DND-41 (cell line): Measurements from ENCODE around the gene TAGLN3.

Experiments
- ATAC-seq: fragments of 200-7000 bp; cut with Tn5 transposase; 3 replicates; pipeline ENCODE4 v1.9.1; 2021; ENCODE audit warnings: low read depth; ENCODE audit not compliant: insufficient read depth
- DNase-seq: peaks from one replicate; pipeline ENCODE4 v3.0.0-alpha.2; 2020
- H2AFZ ChIP-seq: 2 replicates; pipeline ENCODE4 v1.6.0; 2012; ENCODE audit warnings: low read depth, low read length
- H3K27ac ChIP-seq: 2 replicates; pipeline ENCODE4 v1.5.1; 2012; ENCODE audit warnings: low read length, inconsistent platforms
- H3K27me3 ChIP-seq: fragments of 200-600 bp; sonication (generic); 2 replicates; pipeline ENCODE4 v1.6.0; 2012; ENCODE audit warnings: low read length, mild to moderate bottlenecking, inconsistent platforms; ENCODE audit not compliant: insufficient read depth, poor library complexity
- H3K36me3 ChIP-seq: 2 replicates; pipeline ENCODE4 v1.5.1; 2012; ENCODE audit warnings: low read length, inconsistent platforms; ENCODE audit not compliant: insufficient read depth
- H3K4me1 ChIP-seq: 2 replicates; pipeline ENCODE4 v1.5.1; 2012; ENCODE audit warnings: mild to moderate bottlenecking, low read length; ENCODE audit not compliant: insufficient read depth
- H3K4me2 ChIP-seq: 2 replicates; pipeline ENCODE4 v1.6.0; 2012; ENCODE audit warnings: mild to moderate bottlenecking, moderate library complexity, low read length, inconsistent platforms; ENCODE audit not compliant: insufficient read depth
- H3K4me3 ChIP-seq, 2 experiments: fragments of 200-600 bp in 1 of 2; shearing (Covaris generic) in 1 of 2; 2 replicates each; pipeline ENCODE4 v1.5.1; 2012 to 2016; ENCODE audit warnings: inconsistent platforms in 2 of 2, low read length in 2 of 2, mild to moderate bottlenecking in 2 of 2, low read depth in 1 of 2, moderate library complexity in 1 of 2
- H3K79me2 ChIP-seq: 2 replicates; pipeline ENCODE4 v1.6.0; 2012; ENCODE audit warnings: low read length, inconsistent platforms; ENCODE audit not compliant: insufficient read depth
- H3K9ac ChIP-seq: 2 replicates; pipeline ENCODE4 v1.6.0; 2012; ENCODE audit warnings: low read depth, mild to moderate bottlenecking, inconsistent platforms, low read length, moderate library complexity
- H3K9me3 ChIP-seq: 2 replicates; pipeline ENCODE4 v1.5.1; 2012; ENCODE audit warnings: low read length, moderate library complexity, mild to moderate bottlenecking, inconsistent platforms; ENCODE audit not compliant: insufficient read depth, severe bottlenecking
- H4K20me1 ChIP-seq: 2 replicates; pipeline ENCODE4 v1.6.0; 2012; ENCODE audit warnings: low read length; ENCODE audit not compliant: insufficient read depth
- EZH2 ChIP-seq: IDR thresholded peaks from 3 replicates; pipeline ENCODE4 v1.6.1; 2012; ENCODE audit warnings: borderline replicate concordance, low read depth, mild to moderate bottlenecking, moderate library complexity, low read length, inconsistent platforms; ENCODE audit not compliant: severe bottlenecking
- TF ChIP-seq, protein P1 (sequence below): IDR thresholded peaks from 2 replicates; pipeline ENCODE4 v1.5.1; 2012; ENCODE audit warnings: borderline replicate concordance, low read length, moderate library complexity, mild to moderate bottlenecking; ENCODE audit not compliant: poor library complexity, severe bottlenecking; ENCODE audit errors: extremely low read depth

The TAGLN3 gene

GRCh38 chr3:112046599-112046998, 47.9 kb downstream of the TAGLN3 start:
- Histone ChIP-seq H3K79me2 (no peaks in the 10 kb centered on the region), H3K4me3 (no peak overlapping the region), H3K4me1 (peaks cover 12% of the 10 kb centered on the region), H2AFZ (no peak overlapping the region), H3K36me3 (no peaks in the 10 kb centered on the region), H4K20me1 (no peaks in the 10 kb centered on the region), H3K9me3 (no peaks in the 10 kb centered on the region), H3K9ac (no peak overlapping the region), H3K27ac (no peak overlapping the region), H3K4me2 (no peak overlapping the region), H3K27me3 (peaks cover 4% of the 10 kb centered on the region)
- ATAC-seq, result no peak
- TF ChIP-seq EZH2, result no peak
- TF ChIP-seq, protein P1, sequence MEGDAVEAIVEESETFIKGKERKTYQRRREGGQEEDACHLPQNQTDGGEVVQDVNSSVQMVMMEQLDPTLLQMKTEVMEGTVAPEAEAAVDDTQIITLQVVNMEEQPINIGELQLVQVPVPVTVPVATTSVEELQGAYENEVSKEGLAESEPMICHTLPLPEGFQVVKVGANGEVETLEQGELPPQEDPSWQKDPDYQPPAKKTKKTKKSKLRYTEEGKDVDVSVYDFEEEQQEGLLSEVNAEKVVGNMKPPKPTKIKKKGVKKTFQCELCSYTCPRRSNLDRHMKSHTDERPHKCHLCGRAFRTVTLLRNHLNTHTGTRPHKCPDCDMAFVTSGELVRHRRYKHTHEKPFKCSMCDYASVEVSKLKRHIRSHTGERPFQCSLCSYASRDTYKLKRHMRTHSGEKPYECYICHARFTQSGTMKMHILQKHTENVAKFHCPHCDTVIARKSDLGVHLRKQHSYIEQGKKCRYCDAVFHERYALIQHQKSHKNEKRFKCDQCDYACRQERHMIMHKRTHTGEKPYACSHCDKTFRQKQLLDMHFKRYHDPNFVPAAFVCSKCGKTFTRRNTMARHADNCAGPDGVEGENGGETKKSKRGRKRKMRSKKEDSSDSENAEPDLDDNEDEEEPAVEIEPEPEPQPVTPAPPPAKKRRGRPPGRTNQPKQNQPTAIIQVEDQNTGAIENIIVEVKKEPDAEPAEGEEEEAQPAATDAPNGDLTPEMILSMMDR, result no peak
- DNase-seq, result no peak

GRCh38 chr3:112047264-112047663, 48.5 kb downstream of the TAGLN3 start:
- no peaks in the 10 kb centered on the region for H4K20me1 ChIP-seq
- peaks cover 4% of the 10 kb centered on the region for H3K27me3 ChIP-seq
- no peak overlapping the region for H3K9ac ChIP-seq
- H3K79me2 ChIP-seq, result no peaks in the 10 kb centered on the region
- H3K36me3 ChIP-seq, result no peaks in the 10 kb centered on the region
- ATAC-seq, result no peak
- H3K27ac ChIP-seq, result no peak overlapping the region
- H3K4me3 ChIP-seq, result no peak overlapping the region
- peaks cover 12% of the 10 kb centered on the region for H3K4me1 ChIP-seq
- no peak for DNase-seq
- no peak overlapping the region for H2AFZ ChIP-seq
- H3K9me3 ChIP-seq, result no peaks in the 10 kb centered on the region
- H3K4me2 ChIP-seq, result no peak overlapping the region
- no peak for TF ChIP-seq EZH2
- TF ChIP-seq, protein P1, result no peak

GRCh38 chr3:112048911-112049310, 50.2 kb downstream of the TAGLN3 start:
- H3K4me2 ChIP-seq, result no peak overlapping the region
- H3K36me3 ChIP-seq, result no peaks in the 10 kb centered on the region
- no peaks in the 10 kb centered on the region for H3K79me2 ChIP-seq
- H3K9ac ChIP-seq, result no peak overlapping the region
- no peak overlapping the region for H3K27ac ChIP-seq
- ATAC-seq (no peak), DNase-seq (no peak)
- H3K27me3 ChIP-seq, result peaks cover 12% of the 10 kb centered on the region
- H3K9me3 ChIP-seq, result no peaks in the 10 kb centered on the region
- H2AFZ ChIP-seq, result no peak overlapping the region
- TF ChIP-seq, protein P1, result no peak
- no peak for TF ChIP-seq EZH2
- peaks cover 3% of the 10 kb centered on the region; the same call in 1 of the 2 replicates for H3K4me1 ChIP-seq
- H4K20me1 ChIP-seq, result no peaks in the 10 kb centered on the region
- no peak overlapping the region for H3K4me3 ChIP-seq

DNA sequence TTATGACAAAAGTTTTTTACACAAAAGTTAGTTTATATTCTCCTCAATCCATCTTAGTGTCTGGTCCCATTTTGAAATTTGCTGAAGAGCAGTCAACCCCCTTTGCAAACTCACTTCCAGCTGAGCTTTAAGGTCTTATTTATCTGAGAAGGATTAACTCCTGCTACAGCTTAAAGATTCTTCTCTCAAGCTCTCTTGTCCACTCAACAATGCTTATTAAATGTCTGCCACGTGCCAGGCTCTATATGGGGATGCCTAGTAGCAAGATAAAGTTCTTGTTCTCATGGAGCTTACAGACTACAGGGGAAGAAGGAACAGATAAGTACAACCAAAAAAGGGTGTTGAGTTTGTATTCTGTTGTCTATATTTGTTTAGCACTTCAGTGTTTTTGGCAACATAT, 54.5 kb downstream of the TAGLN3 start:
- Histone ChIP-seq H3K79me2 (no peaks in the 10 kb centered on the region), H3K4me1 (no peaks in the 10 kb centered on the region), H3K9me3 (no peaks in the 10 kb centered on the region), H3K9ac (no peak overlapping the region), H3K36me3 (no peaks in the 10 kb centered on the region), H2AFZ (no peak overlapping the region), H4K20me1 (no peaks in the 10 kb centered on the region), H3K4me2 (no peak overlapping the region), H3K4me3 (no peak overlapping the region), H3K27ac (no peak overlapping the region), H3K27me3 (peaks cover 12% of the 10 kb centered on the region)
- no peak for TF ChIP-seq EZH2
- TF ChIP-seq, protein P1, result no peak
- DNase-seq, result no peak
- no peak for ATAC-seq
